HG03469 (cell line): Measurements from ENCODE around the gene AP5Z1.
A peak's percentile ranks its signal among the peaks of the same experiment; 100 is the strongest.

ENCODE experiments used
- ATAC-seq: cut with Tn5 transposase; IDR thresholded peaks from one replicate; pipeline ENCODE4 v1.9.1; 2021; ENCODE audit warnings: mild to moderate bottlenecking, moderate library complexity, moderate number of reproducible peaks; ENCODE audit not compliant: unreplicated experiment

Gene AP5Z1

GRCh38 chr7:4765776-4766490 lies 9.5 kb upstream of the AP5Z1 start:
- no peak for ATAC-seq

GRCh38 chr7:4766666-4767519 lies 8.5 kb upstream of the AP5Z1 start:
- ATAC-seq: no peak

GRCh38 chr7:4768597-4769569 lies 6.5 kb upstream of the AP5Z1 start:
- ATAC-seq: no peak

- ATAC-seq: no peak
Measured at GRCh38 chr7:4769761-4770160, 5.7 kb upstream of the AP5Z1 start.

- ATAC-seq: no peak
Measured at GRCh38 chr7:4770886-4771285, 4.5 kb upstream of the AP5Z1 start.

GRCh38 chr7:4771737-4772136 lies 3.7 kb upstream of the AP5Z1 start:
- no peak for ATAC-seq

GRCh38 chr7:4772306-4772705 lies 3.1 kb upstream of the AP5Z1 start:
- ATAC-seq: no peak

GRCh38 chr7:4774007-4774406 lies 1.4 kb upstream of the AP5Z1 start:
- no peak for ATAC-seq

- ATAC-seq: peak; percentile 13
Measured at GRCh38 chr7:4774658-4775249, 669 bp upstream of the AP5Z1 start.

- ATAC-seq: no peak
Measured at GRCh38 chr7:4775848-4776623, 613 bp downstream of the AP5Z1 start.

GRCh38 chr7:4779118-4779517 lies 3.7 kb downstream of the AP5Z1 start:
- ATAC-seq: no peak

GRCh38 chr7:4781366-4782069 lies 6.1 kb downstream of the AP5Z1 start:
- no peak for ATAC-seq

- no peak for ATAC-seq
Measured at GRCh38 chr7:4782333-4783291, 7.2 kb downstream of the AP5Z1 start.

- no peak for ATAC-seq
Measured at GRCh38 chr7:4783292-4783652, 7.8 kb downstream of the AP5Z1 start.

GRCh38 chr7:4783762-4784351 lies 8.4 kb downstream of the AP5Z1 start:
- no peak for ATAC-seq

- no peak for ATAC-seq
Measured at GRCh38 chr7:4784799-4785198, 9.4 kb downstream of the AP5Z1 start.

- ATAC-seq: no peak
Measured at GRCh38 chr7:4785371-4785770, 9.9 kb downstream of the AP5Z1 start.

GRCh38 chr7:4786015-4786414 lies 10.6 kb downstream of the AP5Z1 start:
- ATAC-seq: no peak
